ENCODE measurements around the gene STT3B.

Gene STT3B

DNA sequence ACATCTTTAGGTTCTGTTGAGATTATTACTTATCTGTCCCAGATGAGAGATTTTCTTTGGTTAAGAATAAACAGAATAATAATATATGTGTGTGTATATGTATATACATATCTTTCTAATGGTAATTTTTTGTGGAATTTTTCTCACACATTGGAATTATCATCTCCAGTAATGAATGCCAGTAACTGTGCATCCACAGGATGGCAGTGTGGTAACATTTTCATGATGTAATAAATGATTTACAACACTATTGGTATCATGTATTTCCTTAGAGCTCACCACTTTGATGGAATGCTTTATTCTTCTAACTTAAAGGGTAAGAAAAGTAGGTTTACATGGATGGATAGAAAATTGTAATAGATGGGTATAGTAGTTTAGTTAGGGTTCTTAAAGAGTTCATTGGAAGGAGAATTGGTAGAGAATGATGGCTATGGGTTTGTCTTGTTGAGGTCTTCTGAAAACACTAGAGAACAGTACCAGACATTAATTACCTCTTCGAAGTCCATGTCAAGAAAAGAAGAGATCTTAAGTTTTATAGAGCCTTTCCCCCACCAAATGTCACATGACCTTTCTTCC lies 78.1 kb downstream of the STT3B start:
- no peak for DNase-seq

DNA sequence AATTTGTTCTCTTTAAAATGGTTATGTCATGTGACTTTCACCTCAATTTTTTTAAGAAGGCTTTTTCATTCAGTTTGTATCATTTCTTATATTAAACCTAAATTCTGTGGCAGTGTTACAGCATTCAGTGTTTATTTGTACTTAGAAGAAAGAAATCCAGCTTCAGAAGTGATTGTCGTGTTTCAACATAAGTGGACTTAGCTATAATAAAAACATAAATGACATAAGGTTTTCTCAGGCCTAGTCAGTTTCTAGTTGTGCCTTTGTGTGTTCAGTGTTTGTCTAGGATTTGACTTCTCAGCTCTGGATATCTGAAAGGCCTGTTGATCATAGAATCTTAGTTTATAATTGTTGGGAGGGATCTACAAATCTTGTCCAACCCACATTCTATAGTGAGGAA lies 80.5 kb downstream of the STT3B start:
- no peak for DNase-seq

DNA sequence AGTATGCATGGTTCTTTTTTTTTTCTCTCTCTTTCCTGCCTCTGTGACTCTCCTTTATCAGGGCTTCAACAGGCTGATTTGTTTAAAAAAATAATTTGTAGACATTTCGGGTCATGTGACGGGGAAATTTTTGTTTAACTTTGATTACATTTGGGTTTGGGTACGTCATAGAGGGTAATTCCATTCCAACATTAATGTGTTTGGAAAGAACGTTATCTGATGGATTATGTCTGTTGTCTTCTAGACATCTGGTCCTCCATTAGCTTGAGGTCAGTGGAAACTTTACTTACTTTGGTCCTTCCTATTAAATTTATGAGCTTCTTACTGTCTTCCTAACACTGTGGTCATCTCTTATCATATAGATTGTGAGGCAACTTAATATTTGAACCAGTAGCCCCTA lies 80.9 kb downstream of the STT3B start:
- DNase-seq = no peak

DNA sequence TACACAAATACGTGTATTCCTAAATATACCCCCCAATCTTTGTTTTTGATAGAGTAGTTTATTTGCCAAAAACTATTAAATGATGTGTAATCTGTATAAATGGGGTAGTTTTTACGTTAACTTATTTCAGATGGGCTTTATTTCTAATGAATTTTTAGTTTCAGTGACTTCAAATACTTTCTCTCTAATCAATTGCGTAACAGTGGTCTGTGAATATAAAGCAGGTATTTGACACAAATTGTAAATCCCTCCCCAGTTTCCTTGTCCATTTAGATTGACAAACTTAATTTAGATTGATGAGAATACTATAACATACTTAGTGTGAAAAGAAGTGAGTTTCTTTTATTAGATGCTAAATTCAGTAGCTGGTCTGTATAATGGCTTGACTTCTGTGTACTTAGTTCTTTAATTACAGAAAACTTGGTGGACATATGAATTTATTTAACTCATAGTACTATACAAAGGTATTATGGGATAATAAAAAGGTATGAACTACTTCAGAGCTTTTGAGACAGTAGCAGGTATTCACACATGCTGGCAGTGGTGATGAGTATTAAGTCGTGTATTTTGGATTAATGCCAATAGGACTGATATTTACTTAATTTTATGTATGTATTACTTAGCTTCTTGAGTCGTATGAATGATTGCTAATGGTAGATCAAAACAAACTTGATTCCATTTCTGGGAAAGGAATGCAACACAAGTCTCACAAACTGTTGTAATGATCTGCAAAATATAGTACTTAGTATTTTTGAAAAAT lies 81.6 kb downstream of the STT3B start:
- DNase-seq = no peak

DNA sequence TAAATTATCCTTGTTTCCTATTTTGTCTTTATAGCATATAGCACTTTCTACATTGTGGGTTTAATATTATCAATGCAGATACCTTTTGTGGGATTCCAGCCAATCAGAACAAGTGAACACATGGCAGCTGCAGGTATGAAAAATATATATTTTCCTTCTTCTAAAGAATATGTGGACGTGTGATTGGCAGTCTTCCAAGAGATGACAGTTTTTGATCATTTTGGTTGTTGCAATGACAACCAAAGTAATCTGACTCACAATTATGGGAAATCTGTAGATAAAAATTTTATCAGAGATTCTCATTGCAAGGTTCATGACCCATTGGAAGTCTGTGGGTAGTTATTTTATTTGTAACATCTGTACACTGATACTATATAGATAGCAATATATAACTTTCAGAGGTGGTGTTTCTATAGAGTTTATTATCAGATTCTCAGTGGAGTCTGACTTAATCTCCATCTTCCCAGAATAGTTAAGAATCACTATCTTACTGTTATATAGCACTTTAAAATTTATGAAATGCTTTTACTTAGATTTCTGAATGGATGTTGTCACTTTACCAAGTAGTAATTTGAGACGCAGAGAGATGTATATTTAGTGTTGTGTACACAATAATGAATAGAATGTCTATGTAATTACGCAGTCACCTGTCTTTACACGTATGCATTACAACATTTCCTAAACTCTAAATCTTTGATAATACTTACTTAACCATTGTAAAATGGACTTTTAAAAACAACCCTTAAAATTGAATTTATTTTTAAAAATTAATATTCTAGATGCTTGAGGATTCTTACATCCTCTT lies 82.5 kb downstream of the STT3B start:
- no peak for DNase-seq

DNA sequence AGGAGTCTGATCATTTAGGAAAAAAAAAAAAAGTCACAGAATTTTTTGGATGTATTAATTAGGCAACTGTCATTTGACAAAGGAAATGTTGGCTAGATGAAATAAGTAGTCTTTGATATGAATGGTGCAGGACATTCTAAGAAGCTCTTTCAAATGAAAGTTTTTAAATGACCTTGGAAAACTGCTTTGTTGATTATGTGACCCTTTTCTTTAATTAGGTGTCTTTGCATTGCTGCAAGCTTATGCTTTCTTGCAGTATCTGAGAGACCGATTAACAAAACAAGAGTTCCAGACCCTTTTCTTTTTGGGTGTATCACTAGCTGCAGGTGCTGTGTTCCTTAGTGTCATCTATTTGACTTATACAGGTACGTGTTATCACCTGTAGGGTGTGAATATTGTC lies 84.0 kb downstream of the STT3B start:
- DNase-seq = no peak

DNA sequence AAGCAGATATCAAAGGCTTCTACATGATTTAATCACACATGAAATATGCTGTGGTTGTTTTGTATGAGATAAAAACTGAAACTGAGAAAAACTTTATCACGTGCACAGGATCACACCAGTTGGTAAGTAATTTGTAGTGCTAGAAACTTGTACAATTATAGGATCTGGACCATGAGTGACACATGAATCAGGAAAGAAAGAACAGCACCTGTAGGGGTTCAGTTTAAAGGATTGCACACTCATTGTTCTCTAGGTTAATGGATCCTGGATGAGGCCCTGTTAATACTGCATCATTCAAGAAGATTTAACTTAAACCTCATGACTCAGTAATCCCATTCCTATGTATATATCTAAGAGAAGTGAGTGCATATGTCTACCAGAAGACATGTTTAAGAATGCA lies 87.9 kb downstream of the STT3B start:
- DNase-seq = no peak

DNA sequence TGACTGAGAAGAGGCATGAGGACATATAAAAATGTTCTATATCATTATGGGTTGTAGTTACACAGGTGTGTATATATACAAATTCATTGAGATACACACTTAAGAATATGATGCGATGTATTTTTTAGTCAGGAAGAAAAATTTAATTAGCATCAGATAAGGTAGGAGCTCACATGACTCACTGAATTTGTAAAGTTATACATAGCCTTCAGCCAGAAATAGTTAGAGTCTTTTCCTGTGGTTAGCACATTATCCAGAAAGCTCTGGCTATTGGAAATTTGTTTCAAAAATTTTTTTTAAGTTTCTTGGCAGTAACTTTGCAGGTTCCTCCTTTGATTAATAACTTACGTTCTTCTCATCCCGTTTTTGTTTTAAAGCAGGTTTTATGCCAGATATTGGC lies 88.6 kb downstream of the STT3B start:
- DNase-seq = no peak

DNA sequence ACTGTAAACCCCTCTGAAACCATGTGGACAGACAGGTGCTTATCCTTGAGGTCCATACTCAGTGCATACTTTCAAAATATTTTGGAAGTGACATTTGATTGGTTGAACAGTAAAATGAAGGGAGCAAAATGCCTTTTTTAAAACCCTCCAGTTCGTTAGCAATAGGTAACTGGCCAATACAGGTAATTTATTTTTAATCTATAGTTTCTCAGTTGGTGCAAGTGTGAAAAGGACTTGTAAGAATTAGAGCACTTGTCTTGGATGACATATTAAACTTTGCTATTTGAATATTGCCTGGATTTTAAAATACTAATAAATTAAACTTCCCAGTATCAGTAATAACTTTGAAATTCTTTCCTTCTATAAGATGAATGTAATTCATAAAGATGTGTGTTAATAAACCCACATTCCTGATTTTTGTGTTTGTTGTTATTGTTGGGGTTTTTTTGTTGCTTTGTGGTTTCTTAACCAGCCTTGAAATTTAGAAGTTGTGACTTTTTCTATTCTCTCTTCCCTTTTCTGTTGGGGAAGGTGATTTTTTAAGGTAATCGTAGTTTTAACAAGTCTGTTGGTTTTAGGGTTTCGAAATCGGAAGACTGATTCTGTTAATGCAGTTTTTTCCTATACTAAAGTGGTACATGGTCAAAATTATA lies 90.0 kb downstream of the STT3B start:
- DNase-seq = no peak

DNA sequence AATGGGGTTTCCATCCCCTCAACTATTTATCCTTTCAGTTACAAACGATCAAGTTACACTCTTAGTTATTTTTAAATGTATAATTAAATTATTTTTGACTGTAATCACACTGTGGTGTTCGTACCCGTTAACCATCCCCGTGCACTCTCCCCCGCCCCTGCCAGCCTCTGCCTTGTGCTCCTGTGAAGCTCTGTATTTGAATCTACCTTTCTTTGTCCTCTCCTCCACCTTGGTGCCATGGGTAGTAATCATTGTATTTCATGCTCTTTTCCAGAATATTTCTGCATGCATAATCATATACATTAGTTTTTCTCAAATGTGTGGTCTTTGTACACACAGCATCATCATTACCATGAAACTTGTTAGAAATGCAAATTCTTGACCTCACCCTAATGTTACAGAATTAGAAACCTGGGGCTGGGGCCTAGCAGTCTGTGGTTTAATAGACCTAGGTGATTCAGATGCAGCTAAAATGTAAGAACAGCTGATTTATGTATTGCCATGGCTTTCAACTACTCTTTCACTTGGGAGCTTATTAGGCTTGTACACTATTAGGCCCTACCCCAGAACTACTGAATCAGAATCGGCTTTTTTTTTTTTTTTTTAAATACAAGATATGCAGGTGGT lies 91.5 kb downstream of the STT3B start:
- no peak for DNase-seq

DNA sequence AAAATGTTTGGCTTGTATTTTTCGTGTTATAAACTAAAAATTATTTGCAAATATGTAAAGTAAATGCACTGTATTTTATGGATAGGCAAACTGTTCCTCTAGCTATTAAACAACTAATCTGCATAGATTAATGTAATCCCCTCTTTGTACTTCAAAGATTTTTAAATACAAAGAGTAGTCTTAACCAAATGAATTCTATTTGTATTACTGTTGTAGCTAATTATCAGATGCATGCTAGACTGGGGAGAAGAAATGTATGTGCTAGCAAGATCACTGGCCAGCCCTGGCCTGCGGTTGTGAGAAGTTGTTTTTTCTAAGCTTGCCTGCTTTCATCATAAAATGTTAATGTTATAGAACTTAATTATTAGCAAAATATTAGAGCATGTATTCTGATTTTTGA lies 92.6 kb downstream of the STT3B start:
- DNase-seq = no peak

DNA sequence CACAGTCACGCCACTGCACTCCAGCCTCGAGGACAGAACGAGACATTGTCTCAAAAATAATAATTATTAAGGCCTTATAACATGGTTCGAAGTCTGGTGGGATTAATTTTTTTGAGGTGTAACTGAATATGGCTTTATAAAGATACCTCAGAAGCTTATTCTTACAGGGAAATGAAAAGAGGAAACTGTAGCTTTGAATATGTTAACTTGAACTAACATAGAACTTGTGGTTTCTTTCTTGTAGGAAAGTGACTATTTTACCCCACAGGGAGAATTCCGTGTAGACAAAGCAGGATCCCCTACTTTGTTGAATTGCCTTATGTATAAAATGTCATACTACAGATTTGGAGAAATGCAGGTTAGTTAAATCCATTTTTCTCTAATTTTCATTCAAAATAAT lies 96.3 kb downstream of the STT3B start:
- DNase-seq = no peak

DNA sequence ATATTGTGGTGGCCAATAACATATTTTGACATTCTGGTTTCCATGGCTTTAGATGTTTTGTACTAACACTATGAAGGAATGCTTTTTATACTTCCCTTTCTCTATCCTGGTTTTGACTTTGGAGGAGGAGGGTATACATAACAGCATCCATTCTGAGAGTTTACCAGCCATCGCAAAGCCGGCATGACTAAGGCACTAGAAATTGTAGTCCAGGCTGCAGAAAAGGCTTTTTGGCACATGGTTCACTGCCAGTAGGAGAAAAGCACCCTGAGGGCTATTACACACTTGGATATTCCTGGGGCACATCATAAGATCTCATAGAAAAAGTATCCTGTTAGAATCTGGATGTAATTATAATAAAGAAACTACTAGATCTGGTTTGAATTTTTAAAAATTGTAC lies 101.8 kb downstream of the STT3B start:
- no peak for DNase-seq

DNA sequence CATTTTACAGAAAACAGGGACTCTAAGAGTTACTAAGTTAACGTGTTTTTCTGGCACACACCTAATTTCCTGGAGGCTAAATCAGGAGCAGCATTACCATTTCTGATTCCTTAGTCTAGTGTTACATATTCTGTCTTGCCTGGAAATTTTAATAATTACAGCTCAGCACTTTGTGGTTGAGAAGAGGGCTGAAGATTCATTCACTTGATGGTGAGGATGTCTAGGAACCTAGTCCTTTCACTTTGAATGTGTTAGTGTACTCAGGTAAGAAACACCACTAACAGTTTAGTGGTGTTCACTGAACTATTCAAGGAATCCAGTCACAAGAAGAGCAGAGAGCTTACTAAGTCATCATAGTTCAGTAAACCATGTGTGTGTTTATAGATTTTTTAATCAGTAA lies 102.8 kb downstream of the STT3B start:
- DNase-seq = no peak

DNA sequence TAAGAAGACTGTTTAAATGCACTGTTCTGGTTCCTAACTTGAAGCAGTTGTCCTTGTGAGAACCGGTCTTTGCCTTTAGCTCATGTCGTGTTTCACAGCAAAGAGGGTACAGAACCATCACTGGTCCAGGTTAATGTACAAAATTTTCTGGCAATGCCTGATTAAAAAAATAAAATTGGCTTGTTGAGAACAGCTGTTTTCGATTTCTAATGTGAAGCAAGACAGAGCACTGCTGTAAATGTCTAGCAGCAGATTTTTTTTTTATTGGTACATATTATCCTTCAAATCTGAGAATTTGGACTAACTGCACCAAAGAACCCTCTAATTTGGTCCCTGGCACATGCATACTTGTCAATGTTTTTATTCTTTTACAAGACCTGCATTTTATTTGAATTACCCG lies 103.3 kb downstream of the STT3B start:
- no peak for DNase-seq

DNA sequence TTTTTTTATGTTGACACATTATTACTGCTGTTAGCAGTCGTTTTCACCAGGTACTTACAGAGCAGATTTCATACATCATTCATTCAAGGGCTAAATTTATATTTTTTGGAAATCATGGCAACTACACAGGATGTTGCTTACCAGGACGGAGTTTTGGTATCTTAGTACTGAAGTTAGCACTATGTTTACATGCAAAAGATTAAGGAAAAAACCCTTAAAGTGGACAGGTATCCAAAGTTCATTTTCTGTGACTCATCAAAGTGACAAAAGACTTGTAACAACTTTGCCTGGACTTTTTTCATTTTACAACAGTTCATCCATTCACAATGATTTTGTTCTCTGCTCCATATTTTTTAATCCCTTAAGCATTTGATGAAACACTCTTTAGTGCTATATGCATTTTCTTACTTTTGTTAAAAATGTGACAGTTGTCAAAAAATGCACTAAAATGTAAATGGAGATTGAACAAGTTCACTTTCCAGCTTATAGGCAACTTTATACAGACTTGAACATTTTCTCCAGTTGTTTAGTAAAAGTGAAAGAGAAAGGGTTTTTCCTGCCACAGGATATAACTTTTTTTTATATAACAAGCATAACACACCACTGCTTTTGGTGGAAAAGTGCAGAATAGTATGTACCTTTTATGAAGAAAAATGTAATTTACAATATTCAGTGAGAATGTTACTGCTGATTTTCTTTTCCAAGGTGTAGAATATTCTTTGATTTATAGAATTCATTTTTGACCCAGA lies 104.1 kb downstream of the STT3B start:
- DNase-seq = no peak

DNA sequence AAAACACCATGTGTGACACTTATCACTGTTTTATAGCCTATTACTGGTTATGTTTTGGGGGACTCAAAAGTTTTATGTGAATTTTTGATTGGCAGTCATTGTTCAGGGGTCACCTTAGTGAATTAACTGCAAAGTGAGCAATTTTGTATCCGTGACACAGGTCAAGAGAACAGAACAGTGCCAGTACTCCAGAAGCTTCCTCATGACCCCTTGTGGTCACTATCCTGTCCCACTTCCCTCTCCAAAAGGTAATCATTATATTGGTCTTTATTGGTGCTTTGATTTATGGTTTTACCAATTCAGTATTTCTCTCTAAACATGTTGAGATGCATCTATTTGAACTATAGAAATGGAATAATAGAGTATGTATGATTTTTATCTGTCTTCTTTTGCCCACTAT lies 107.1 kb downstream of the STT3B start:
- DNase-seq = no peak

DNA sequence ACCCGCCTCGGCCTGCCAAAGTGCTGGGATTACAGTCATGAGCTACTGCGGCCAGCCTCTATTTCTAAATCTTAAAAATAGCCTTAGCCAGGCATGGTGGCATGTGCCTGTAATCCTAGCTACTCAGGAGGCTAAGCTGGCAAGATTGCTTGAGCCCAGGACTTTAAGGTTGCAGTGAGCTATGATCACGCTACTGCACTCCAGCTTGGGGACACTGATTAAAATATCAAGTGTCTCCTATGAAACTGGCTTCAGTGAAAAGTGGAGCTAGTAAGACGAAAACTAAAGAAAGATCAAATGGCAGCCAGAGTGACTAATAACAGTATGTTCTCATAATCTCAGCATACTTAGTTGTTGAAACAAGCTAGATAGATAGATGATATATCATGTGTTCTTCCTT lies 112.5 kb downstream of the STT3B start:
- no peak for DNase-seq

DNA sequence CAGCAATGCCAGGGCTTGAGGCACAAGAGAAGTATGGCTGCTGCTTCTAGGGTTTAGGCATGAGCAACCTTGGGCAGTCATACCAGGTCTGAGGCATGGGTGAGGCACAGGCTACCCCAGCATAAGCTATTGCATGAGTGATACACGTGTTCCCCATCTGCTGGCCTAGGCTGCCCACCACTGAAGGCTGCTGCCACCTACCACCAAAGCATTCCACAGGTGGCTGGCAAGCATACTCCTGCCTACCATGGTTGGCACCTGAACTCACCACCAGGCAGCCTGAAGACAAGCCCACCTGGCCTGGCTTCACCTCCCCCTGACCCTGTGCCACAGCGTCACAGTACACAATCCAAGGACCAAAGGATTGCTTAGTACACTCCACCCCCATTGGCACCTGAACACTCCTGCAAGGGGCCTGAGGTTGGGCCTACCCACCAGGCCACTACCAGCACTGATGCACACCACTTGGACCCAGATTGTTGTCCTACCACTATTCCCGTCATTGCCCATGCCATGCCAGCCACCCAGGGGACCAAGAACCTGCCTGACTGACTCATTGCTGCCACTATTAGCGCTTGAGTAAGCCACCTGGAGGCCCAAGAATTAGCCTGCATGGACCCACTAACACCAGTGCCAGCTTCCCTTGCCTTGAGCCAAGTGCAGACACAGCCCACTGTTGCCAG lies 115.7 kb downstream of the STT3B start:
- no peak for DNase-seq

DNA sequence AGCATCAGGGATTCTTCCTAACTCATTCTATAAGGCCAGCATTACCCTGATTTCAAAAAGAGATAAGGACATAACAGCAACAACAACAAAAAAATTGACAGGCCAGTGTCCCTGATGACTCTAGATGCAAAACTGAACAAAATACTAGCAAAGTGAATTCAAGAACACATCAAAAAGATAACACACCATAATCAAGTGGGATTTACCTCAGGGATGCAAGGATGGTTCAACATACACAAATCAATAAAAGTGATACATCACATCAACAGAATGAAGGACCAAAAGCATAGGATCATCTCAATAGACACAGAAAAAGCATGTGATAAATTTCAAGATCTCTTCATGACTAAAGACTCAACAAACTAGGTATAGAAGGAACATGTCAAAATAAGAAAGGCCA lies 119.6 kb downstream of the STT3B start:
- DNase-seq = no peak

DNA sequence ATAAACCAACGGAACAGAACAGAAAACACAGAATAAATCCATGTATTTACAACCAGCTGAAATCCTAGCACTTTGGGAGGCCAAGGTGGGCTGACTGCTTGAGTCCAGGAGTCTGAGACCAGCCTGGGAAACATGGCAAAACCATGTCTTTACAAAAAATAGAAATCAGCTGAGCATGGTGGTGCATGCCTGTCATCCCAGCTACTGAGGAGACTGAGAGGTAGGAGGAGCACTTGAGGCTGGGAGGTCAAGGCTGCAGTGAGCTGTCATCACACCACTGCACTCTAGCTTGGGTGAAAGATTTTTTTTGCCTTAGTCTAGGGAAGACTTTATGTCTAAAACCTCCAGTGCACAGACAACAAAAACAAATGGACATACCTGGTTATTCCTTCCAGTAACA lies 120.7 kb downstream of the STT3B start:
- DNase-seq = no peak

DNA sequence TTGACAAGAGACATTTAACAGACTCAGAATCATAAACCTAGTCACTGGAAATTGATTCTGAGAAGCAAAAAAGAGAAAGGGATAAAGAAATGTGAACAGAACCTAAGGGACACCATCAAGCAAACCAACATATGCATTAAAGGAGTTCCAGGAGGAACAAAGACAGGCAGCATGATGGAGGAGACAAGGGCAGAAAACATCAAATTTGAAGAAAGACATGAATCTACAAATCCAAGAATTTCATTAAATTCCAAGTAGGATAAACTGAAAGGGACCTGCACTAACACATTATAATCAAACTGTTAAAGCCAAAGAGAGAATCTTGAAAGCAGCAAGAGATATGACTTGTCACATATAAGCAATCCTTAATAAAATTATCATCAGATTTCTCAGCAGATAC lies 122.3 kb downstream of the STT3B start:
- DNase-seq = no peak
